NB4 (cell line): ENCODE measurements around the gene SIN3A.
"Not testable (repeated sequence)": the region's sequence is repeated elsewhere in the genome, so short reads cannot be mapped to it uniquely, and the experiment has no call there.

Experiments
- MYC ChIP-seq: IDR thresholded peaks from 2 replicates; pipeline ENCODE4 v1.6.1; 2011; ENCODE audit warnings: low read depth, low read length
- POLR2A ChIP-seq: IDR thresholded peaks from 2 replicates; pipeline ENCODE4 v1.6.1; 2011; ENCODE audit warnings: mild to moderate bottlenecking; ENCODE audit not compliant: insufficient read length; ENCODE audit errors: extremely low read depth
- TF ChIP-seq, protein P1 (sequence below): IDR thresholded peaks from one replicate; pipeline ENCODE4 v1.5.1; 2012; ENCODE audit warnings: low read depth, low read length

DNA sequence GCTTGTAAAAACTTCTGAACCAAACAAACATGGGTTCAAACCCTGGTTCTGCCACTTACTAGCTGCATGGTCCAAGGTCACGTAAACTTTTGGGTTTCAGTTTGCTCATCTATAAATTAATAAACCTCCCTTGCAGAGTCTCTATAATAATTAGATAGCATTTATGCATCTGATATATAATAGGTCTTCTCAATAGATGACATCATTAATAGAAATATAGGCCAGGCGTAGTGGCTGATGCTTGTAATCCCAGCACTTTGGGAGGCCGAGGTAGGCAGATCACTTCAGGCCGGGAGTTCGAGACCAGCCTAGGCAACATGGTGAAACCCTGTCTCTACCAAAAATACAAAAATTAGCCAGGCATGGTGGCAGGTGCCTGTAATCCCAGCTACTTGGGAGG lies 25.6 kb upstream of the SIN3A start:
- TF ChIP-seq, protein P1, sequence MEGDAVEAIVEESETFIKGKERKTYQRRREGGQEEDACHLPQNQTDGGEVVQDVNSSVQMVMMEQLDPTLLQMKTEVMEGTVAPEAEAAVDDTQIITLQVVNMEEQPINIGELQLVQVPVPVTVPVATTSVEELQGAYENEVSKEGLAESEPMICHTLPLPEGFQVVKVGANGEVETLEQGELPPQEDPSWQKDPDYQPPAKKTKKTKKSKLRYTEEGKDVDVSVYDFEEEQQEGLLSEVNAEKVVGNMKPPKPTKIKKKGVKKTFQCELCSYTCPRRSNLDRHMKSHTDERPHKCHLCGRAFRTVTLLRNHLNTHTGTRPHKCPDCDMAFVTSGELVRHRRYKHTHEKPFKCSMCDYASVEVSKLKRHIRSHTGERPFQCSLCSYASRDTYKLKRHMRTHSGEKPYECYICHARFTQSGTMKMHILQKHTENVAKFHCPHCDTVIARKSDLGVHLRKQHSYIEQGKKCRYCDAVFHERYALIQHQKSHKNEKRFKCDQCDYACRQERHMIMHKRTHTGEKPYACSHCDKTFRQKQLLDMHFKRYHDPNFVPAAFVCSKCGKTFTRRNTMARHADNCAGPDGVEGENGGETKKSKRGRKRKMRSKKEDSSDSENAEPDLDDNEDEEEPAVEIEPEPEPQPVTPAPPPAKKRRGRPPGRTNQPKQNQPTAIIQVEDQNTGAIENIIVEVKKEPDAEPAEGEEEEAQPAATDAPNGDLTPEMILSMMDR = not testable (repeated sequence)
- TF ChIP-seq POLR2A, MYC: not testable (repeated sequence)
